K562 (cell line): ENCODE measurements around the gene PFN3. TPM values are rescaled to one million over a fixed set of nuclear protein-coding genes. Genes with fewer than 3 reads are reported as not detected.
A peak's percentile ranks its signal among the peaks of the same experiment; 100 is the strongest.

Experiments used
- CBFA2T2 ChIP-seq: fragments of 450-650 bp; conservative IDR thresholded peaks from 2 replicates; pipeline ENCODE4 v1.6.1; 2017; ENCODE audit warnings: mild to moderate bottlenecking
- CBFB ChIP-seq: sonication (generic); formaldehyde crosslinking; IDR thresholded peaks from 2 replicates; pipeline ENCODE4 v1.4.0; 2020; ENCODE audit warnings: mild to moderate bottlenecking, missing genetic modification reagents
- CBX8 ChIP-seq: fragments of 200-600 bp; sonication (generic); IDR thresholded peaks from 2 replicates; pipeline ENCODE4 v1.6.1; 2012; ENCODE audit warnings: borderline replicate concordance, mixed run types, low read depth, mild to moderate bottlenecking, moderate library complexity, mixed read lengths, low read length, control low read depth, inconsistent platforms; ENCODE audit not compliant: poor library complexity, severe bottlenecking; ENCODE audit errors: extremely low read depth
- FIP1L1 ChIP-seq: fragments of 200-400 bp; formaldehyde crosslinking; IDR thresholded peaks from 2 replicates; pipeline ENCODE4 v1.6.1; 2018; ENCODE audit warnings: mild to moderate bottlenecking, low read depth, low read length; ENCODE audit not compliant: poor library complexity, severe bottlenecking
- GABPA ChIP-seq: fragments of 200-800 bp; sonication (Bioruptor generic); conservative IDR thresholded peaks from 2 replicates; pipeline ENCODE4 v1.6.1; 2016; ENCODE audit warnings: low read depth, missing genetic modification characterization, missing compliant biosample characterization
- GATAD2B ChIP-seq: fragments of 450-650 bp; IDR thresholded peaks from 2 replicates; pipeline ENCODE4 v1.6.1; 2017; ENCODE audit warnings: mild to moderate bottlenecking, borderline replicate concordance
- HDGF ChIP-seq: fragments of 450-650 bp; IDR thresholded peaks from 2 replicates; pipeline ENCODE4 v1.6.1; 2016
- L3MBTL2 ChIP-seq: fragments of 450-650 bp; IDR thresholded peaks from 2 replicates; pipeline ENCODE4 v1.6.1; 2016; ENCODE audit warnings: mild to moderate bottlenecking, moderate library complexity
- MITF ChIP-seq: IDR thresholded peaks from 2 replicates; pipeline ENCODE4 v1.6.1; 2014; ENCODE audit warnings: antibody characterized with exemption
- TAF1 ChIP-seq: IDR thresholded peaks from 2 replicates; pipeline ENCODE4 v1.6.1; 2011; ENCODE audit warnings: mild to moderate bottlenecking, low read length, moderate library complexity; ENCODE audit not compliant: insufficient read depth, control insufficient read depth, severe bottlenecking; ENCODE audit errors: extremely low read depth
- THAP7 ChIP-seq: fragments of 250-450 bp; sonication (Bioruptor Pico); IDR thresholded peaks from 2 replicates; pipeline ENCODE4 v1.5.0; 2021
- THRB ChIP-seq: fragments of 450-650 bp; formaldehyde crosslinking; conservative IDR thresholded peaks from 2 replicates; pipeline ENCODE4 v1.4.0; 2022; ENCODE audit warnings: mild to moderate bottlenecking, missing genetic modification characterization
- USF2 ChIP-seq: sonication (generic); formaldehyde crosslinking; IDR thresholded peaks from 2 replicates; pipeline ENCODE4 v1.5.0; 2020; ENCODE audit warnings: missing genetic modification reagents
- VEZF1 ChIP-seq: fragments of 200-800 bp; sonication (Bioruptor generic); IDR thresholded peaks from 2 replicates; pipeline ENCODE4 v1.6.1; 2017; ENCODE audit warnings: missing genetic modification characterization, missing compliant biosample characterization
- ZBTB7A ChIP-seq: IDR thresholded peaks from 2 replicates; pipeline ENCODE4 v1.6.1; 2011; ENCODE audit warnings: low read depth, mild to moderate bottlenecking, low read length, moderate library complexity, borderline replicate concordance; ENCODE audit not compliant: control insufficient read depth
- ZNF140 ChIP-seq: fragments of 250-450 bp; sonication (Bioruptor Pico); IDR thresholded peaks from 2 replicates; pipeline ENCODE4 v1.8.0; 2021; ENCODE audit warnings: moderate library complexity, mild to moderate bottlenecking, inconsistent platforms
- ZNF143 ChIP-seq: sonication (generic); formaldehyde crosslinking; IDR thresholded peaks from 2 replicates; pipeline ENCODE4 v1.9.0; 2022; ENCODE audit warnings: mild to moderate bottlenecking, missing genetic modification reagents
- ZNF239 ChIP-seq: fragments of 250-450 bp; sonication (Bioruptor Pico); IDR thresholded peaks from 2 replicates; pipeline ENCODE4 v1.4.0; 2020; ENCODE audit warnings: mild to moderate bottlenecking
- ZNF263 ChIP-seq: sonication (generic); formaldehyde crosslinking; IDR thresholded peaks from 2 replicates; pipeline ENCODE4 v1.8.0; 2022; ENCODE audit warnings: mild to moderate bottlenecking, missing genetic modification reagents, borderline replicate concordance
- ZNF449 ChIP-seq: fragments of 250-450 bp; sonication (Bioruptor Pico); IDR thresholded peaks from 2 replicates; pipeline ENCODE4 v1.8.0; 2022; ENCODE audit warnings: moderate library complexity, mild to moderate bottlenecking, inconsistent platforms
- ZNF589 ChIP-seq: fragments of 200-800 bp; sonication (Bioruptor generic); IDR thresholded peaks from 2 replicates; pipeline ENCODE4 v1.6.1; 2016; ENCODE audit warnings: low read depth, missing genetic modification characterization, missing compliant biosample characterization
- polyA plus RNA-seq, 8 experiments: library from polyadenylated mRNA; depleted of rRNA in 4 of 8; stranded (reverse) in 5 of 8; unstranded in 3 of 8; fragments of >200 nt; fragmentation: Nextera tagmentation in 2 of 8; fragmentation: Illumina TruSeq in 1 of 8; extraction: Ambion mirVana in 2 of 8; extraction: Trizol in 1 of 8; gene quantifications; 2 replicates each; pipeline versions ENCODE4 v1.2.1 to v1.2.3, GENCODE V29; 2011 to 2014; ENCODE audit warnings: inconsistent platforms in 1 of 8, missing spikeins in 1 of 8
- total RNA-seq, 7 experiments: library from RNA; depleted of rRNA in 6 of 7; stranded (reverse); fragments of >200 nt in 6 of 7; fragmentation: Illumina TruSeq in 2 of 7; extraction: Trizol in 2 of 7; gene quantifications; 2 replicates each; pipeline versions ENCODE4 v1.2.1 to v1.2.3, GENCODE V29; 2011 to 2021; ENCODE audit warnings: low replicate concordance in 1 of 7

PFN3 gene
- total and polyA plus RNA-seq, 9 of the 15 experiments (the other 6 are each of a cell fraction or from before 2014, with no cell fraction given) = not detected

- TF ChIP-seq FIP1L1 (peak; percentile 46), VEZF1 (CRISPR knock-in tag) (peak; percentile 84), ZNF263 (CRISPR knock-in tag) (no peak), CBX8 (no peak), ZNF140 (CRISPR knock-in tag) (no peak), TAF1 (peak; percentile 72), GABPA (tag) (no peak; the same call in 1 of the 2 replicates), HDGF (no peak), ZNF449 (CRISPR knock-in tag) (no peak), ZNF239 (CRISPR knock-in tag) (no peak), L3MBTL2 (no peak), ZBTB7A (no peak), ZNF143 (CRISPR knock-in tag) (no peak), GATAD2B (no peak; the same call in 1 of the 2 replicates), CBFA2T2 (no peak), CBFB (CRISPR knock-in tag) (no peak), THAP7 (no peak), THRB (CRISPR knock-in tag) (no peak), ZNF589 (CRISPR knock-in tag) (no peak), MITF (no peak), USF2 (CRISPR knock-in tag) (no peak)
Measured at GRCh38 chr5:177426566-177427210, 26.2 kb upstream of the PFN3 start, which contains the start of gene GRK6 (continued).
